Subcutaneous abdominal adipose tissue (tissue), 5 donors: Measurements from ENCODE around the gene ZNF710.

Experiments
- H3K27ac ChIP-seq: one replicate; pipeline ENCODE4 v1.7.0; 2013; ENCODE audit warnings: low read depth, mild to moderate bottlenecking, inconsistent platforms, low read length, moderate library complexity
- H3K27me3 ChIP-seq, 5 donors: one replicate each; pipeline ENCODE4 v1.7.0; 2013; ENCODE audit warnings: low read length in 5 of 5, inconsistent platforms in 1 of 5; ENCODE audit not compliant: control insufficient read depth in 5 of 5, insufficient read depth in 4 of 5
- H3K36me3 ChIP-seq, 5 donors: one replicate each; pipeline ENCODE4 v1.7.0; 2013; ENCODE audit warnings: low read length in 5 of 5; ENCODE audit not compliant: control insufficient read depth in 5 of 5, insufficient read depth in 5 of 5
- H3K4me1 ChIP-seq, 5 donors: one replicate each; pipeline ENCODE4 v1.7.0; 2013; ENCODE audit warnings: low read length in 5 of 5, mild to moderate bottlenecking in 3 of 5, moderate library complexity in 1 of 5; ENCODE audit not compliant: control insufficient read depth in 5 of 5, insufficient read depth in 5 of 5
- H3K4me3 ChIP-seq, 5 donors: one replicate each; pipeline ENCODE4 v1.7.0; 2013; ENCODE audit warnings: low read length in 5 of 5, low read depth in 1 of 5
- H3K9ac ChIP-seq, 5 donors: one replicate each; pipeline ENCODE4 v1.7.0; 2013; ENCODE audit warnings: low read length in 5 of 5, mild to moderate bottlenecking in 4 of 5, moderate library complexity in 3 of 5
- H3K9me3 ChIP-seq, 5 donors: one replicate each; pipeline ENCODE4 v1.7.0; 2013; ENCODE audit warnings: low read length in 5 of 5; ENCODE audit not compliant: control insufficient read depth in 5 of 5
- donor health status: healthy.
- donor health status: healthy.
- donor health status: healthy.
- donor health status: healthy.
- donor health status: healthy.

Gene ZNF710

DNA sequence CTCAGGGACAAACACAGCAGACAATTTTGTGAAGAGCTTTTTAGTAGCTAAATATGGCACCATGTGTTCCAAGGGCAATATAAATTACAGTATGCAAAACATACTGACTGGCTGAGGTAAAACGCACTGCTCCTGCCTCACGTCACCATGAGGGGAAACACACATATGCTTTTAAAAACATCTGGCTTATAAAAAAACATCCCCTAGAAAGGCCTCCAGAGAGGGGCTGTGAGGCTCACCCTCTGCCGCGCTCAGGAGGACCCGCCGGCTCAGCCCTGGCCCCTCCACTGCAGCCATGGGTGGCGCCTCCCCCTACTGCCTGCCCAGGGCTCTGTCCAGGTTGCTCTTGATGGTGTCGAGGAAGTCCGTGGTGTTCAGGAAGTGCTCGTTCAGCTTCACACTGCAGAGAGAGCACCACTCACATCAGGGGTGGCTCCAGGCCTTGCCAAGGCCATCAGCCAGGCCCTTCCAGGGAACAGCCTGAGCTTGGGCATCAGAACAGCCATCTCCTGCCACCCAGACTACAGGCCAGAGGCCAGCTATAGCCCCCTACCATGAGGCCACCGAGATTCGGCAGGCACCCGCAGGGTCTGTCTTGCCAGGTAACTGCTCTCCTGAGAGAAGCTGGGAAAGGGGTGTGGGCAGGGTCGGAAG lies 83.0 kb downstream of the ZNF710 start:
- Histone ChIP-seq H3K9ac (no peak overlapping the region), H3K9me3 (no peaks in the 10 kb centered on the region), H3K27ac (no peak overlapping the region), H3K4me1 (peaks cover 0 to 3% (median 0%) of the 10 kb centered on the region in 5 donors), H3K36me3 (peaks cover 4 to 81% (median 63%) of the 10 kb centered on the region in 5 donors), H3K27me3 (no peaks in the 10 kb centered on the region), H3K4me3 (no peak overlapping the region)

DNA sequence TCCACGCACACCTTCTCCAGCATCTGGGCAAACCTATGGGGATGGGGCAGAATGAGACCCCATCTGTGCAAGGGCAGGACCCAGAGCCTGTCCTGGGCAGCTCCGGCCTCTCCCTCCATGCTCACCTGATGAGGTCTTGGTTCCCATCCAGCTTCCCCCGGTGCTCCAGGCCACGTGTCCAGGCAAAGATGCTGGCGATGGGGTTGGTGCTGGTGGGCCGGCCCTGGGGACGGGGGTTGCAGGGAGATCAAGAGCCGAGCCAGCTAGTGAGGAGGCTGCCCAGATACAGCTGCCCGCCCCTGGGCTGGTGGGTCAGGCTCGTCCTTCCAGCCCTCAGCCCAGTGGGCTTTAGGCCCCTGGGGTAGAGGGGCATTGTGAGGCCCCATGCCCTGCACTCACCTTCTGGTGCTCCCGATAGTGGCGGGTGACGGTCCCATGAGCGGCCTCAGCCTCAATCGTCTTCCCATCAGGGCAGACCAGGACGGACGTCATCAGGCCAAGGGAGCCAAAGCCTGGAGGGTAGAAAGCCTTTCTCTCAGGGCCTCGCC lies 83.8 kb downstream of the ZNF710 start:
- Histone ChIP-seq H3K27me3 (no peaks in the 10 kb centered on the region), H3K9me3 (no peaks in the 10 kb centered on the region), H3K27ac (no peak overlapping the region), H3K9ac (no peak overlapping the region), H3K4me3 (no peak overlapping the region), H3K36me3 (peaks cover 4 to 81% (median 70%) of the 10 kb centered on the region in 5 donors), H3K4me1 (peaks cover 0 to 3% (median 0%) of the 10 kb centered on the region in 5 donors)

DNA sequence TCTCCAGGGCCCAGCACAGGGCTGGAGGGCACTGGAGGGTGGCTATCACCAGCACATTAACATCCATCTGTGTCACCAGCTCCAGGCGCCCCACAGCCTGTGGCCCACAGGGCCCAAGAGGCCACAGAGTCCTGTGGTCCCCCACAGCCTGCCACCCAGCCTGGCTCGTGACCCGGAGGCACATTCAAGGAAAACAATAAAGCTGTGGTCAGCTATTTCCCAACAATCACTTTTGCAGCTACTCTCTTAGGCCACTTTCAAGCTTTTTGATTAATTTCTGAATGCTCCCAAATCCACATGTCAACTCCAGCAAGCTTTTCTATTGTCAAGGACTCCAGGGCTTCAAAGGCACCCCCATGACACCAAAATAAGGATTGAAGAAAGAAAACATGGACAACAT lies 84.4 kb downstream of the ZNF710 start:
- H3K9ac ChIP-seq, result no peak overlapping the region
- H3K4me3 ChIP-seq, result no peak overlapping the region
- H3K4me1 ChIP-seq, result peaks cover 0 to 3% (median 0%) of the 10 kb centered on the region in 5 donors
- peaks cover 4 to 81% (median 69%) of the 10 kb centered on the region in 5 donors for H3K36me3 ChIP-seq
- no peak overlapping the region for H3K27ac ChIP-seq
- no peaks in the 10 kb centered on the region for H3K27me3 ChIP-seq
- no peaks in the 10 kb centered on the region for H3K9me3 ChIP-seq

DNA sequence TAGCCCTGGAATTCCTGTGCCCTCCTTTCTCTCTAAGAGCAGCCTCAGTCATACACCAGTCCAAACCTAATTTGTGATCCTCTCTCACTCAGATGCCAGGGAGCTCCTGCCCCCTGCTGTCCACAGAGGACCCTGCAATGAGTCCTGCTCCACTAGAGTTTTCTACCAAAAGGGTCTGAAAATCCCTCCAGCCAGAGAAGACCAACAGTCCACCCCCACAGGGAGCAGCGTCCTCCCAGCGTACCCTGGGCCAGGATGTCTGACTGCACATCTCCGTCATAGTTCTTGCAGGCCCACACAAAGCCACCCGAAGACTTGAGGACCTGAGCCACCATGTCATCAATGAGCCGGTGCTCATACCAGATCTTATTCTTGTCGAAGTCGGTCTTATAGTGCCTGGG lies 85.7 kb downstream of the ZNF710 start:
- H3K27me3 ChIP-seq, result no peaks in the 10 kb centered on the region
- no peak overlapping the region for H3K4me3 ChIP-seq
- no peak overlapping the region for H3K9ac ChIP-seq
- no peaks in the 10 kb centered on the region for H3K9me3 ChIP-seq
- peaks cover 0 to 3% (median 0%) of the 10 kb centered on the region in 5 donors for H3K4me1 ChIP-seq
- no peak overlapping the region for H3K27ac ChIP-seq
- peaks cover 4 to 81% (median 65%) of the 10 kb centered on the region in 5 donors for H3K36me3 ChIP-seq

DNA sequence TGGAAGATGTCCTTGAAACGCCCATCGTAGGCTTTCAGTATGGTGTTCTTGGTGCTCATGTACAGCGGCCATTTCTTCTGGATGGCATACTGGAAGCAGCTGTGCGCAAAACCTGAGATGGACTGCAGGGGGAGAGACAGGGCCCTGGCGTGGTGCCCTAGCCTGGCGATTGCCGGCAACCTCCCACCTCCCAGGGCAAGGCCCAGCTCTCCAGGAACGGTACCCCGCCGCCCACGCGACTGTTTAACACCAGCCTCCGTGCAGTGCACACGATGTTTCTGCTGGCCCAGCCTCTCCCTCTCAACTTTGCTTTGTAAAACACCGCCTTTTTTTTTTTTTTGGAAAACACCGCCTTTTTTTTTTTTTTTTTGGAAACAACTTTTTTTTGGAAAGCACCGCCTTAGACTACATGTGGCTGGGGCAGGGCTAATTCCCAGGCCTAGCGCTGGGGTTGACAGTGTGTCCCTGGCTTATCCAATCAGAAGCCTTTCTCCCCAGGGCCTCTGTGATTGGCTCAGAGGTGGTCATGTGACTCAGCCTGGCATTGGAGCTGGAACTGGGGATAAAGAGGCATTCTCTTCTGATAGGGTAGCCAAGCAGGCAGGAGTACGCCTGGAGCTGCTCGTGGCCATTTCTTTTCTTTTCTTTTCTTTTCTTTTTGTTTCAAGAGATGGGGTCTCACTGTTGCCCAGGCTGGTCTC lies 86.5 kb downstream of the ZNF710 start:
- Histone ChIP-seq H3K4me1 (peaks cover 0 to under 1% (median 0%) of the 10 kb centered on the region in 5 donors), H3K27ac (no peak overlapping the region), H3K4me3 (no peak overlapping the region), H3K9me3 (no peaks in the 10 kb centered on the region), H3K27me3 (no peaks in the 10 kb centered on the region), H3K36me3 (peaks cover 4 to 75% (median 62%) of the 10 kb centered on the region in 5 donors), H3K9ac (no peak overlapping the region)

DNA sequence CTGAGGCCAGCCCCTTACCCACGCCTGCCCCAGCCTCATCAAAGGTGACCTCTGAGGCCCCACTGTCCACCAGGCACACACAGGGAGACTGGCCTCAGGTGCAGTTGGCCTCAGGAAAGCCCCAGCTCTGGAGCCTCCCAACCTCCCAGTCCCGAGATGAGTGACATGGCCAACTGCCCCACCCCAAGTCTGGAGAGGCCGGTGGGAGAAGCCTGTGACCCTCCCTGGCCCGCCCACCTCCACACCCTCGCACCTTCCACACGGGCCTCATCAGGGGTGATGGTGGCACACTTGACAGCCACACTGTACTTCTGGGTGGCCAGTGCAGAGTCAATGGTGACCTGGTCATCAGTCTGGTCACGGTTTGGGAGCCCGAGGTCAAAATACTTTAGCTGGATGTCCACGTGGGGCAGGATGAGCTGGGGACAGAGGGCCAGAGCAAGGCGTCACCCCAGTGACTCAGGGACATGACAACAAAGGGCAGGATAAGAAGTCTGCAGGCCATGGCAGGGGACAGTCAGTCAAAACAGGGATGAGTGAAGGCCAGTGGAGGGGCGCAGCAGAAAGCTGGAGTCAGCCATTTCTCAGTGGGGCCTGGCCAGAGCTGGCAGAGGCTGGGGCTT lies 89.2 kb downstream of the ZNF710 start:
- Histone ChIP-seq H3K27me3 (no peaks in the 10 kb centered on the region), H3K9me3 (no peaks in the 10 kb centered on the region), H3K9ac (no peak overlapping the region), H3K27ac (no peak overlapping the region), H3K4me3 (no peak overlapping the region), H3K4me1 (no peaks in the 10 kb centered on the region), H3K36me3 (peaks cover 4 to 55% (median 40%) of the 10 kb centered on the region in 5 donors)

DNA sequence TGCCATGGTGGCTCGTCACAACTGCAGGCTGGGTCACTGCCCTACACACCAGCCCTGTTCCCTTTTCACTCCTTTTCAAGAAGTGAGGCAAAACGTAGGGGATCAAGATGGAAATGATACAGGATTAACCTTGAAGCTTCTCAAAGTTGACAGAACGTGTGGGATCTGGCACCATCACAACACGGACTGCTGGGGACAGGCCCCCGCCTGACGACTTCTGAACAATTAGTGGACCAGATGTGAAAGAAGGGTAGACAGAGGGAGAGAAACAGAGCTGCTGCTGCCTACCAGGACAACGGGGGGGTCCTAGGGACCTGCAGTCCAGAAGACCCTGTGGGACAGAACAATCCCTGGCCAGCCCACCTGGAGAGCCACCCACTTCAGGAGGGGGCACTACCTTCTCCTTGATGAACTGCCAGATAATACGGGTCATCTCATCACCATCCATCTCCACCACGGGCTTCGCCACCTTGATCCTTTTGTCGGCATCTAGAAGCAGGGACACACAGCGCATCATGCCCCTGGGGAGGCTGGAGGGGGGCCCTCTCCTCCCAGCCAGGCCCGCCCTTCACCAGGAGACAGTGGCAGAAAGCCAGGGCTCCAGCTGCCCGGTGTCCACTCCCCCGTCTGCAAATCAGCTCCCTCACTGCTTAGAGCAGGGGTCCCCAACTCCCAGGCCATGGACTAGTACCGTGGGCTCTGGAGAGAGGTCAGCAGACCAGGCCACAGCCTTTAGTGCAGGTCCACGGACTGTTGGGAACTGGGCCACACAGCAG lies 90.2 kb downstream of the ZNF710 start:
- peaks cover 0 to 51% (median 40%) of the 10 kb centered on the region in 5 donors for H3K36me3 ChIP-seq
- no peak overlapping the region for H3K4me3 ChIP-seq
- H3K9ac ChIP-seq, result no peak overlapping the region
- no peak overlapping the region for H3K27ac ChIP-seq
- peaks cover 0 to 2% (median 0%) of the 10 kb centered on the region in 5 donors for H3K4me1 ChIP-seq
- H3K27me3 ChIP-seq, result no peaks in the 10 kb centered on the region
- no peaks in the 10 kb centered on the region for H3K9me3 ChIP-seq

DNA sequence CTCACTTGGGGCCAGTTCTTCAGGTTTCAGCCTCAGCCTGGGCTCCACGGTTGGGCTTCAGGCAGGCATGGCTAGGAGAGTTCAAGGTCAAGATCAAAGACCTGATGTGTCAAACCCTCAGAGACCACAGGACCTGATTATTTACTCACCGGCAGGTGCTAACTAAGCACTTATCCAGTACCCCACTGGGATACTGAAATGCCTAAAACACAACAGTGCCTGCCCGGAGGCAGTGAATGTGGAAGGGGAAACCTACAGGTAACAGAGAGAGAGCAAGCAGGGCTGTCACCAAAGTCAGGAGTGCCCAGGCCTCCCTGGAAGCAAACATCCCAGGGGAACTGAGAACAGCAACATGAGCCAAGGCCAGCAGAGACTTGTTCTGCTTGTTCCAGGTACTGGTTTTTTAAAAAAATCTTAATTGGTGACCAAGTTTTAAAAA lies 94.4 kb downstream of the ZNF710 start:
- Histone ChIP-seq H3K27me3 (no peaks in the 10 kb centered on the region), H3K36me3 (peaks cover 0 to 16% (median 6%) of the 10 kb centered on the region in 5 donors), H3K9ac (no peak overlapping the region), H3K9me3 (no peaks in the 10 kb centered on the region), H3K4me1 (peaks cover 5 to 31% (median 27%) of the 10 kb centered on the region in 5 donors), H3K4me3 (no peak overlapping the region), H3K27ac (no peak overlapping the region)

DNA sequence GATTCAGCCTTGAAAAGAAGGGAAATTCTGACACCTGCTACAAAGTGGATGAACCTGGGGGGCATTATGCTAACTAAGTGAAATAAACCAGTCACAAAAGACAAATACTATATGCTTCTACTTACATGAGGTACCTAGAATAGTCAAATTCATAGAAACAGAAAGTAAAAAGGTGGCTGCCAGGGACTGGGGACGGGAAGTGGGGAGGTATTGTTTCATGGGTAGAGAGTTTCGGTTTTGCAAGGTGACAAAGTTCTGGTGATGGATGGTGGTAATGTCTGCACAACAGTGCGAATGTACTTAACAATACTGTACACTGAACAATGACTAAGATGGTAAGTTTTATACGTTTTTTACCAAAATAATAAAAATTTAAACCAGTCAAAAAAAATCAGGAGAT lies 96.4 kb downstream of the ZNF710 start:
- Histone ChIP-seq H3K9ac (peak overlapping the region in 1 of 5 donors; percentile 30), H3K4me1 (peaks cover 11 to 47% (median 40%) of the 10 kb centered on the region in 5 donors), H3K4me3 (no peak overlapping the region), H3K9me3 (no peaks in the 10 kb centered on the region), H3K36me3 (peaks cover 0 to 3% (median 0%) of the 10 kb centered on the region in 5 donors), H3K27ac (peak overlapping the region; percentile 54), H3K27me3 (no peaks in the 10 kb centered on the region)
